Posterior cingulate gyrus (tissue), 11 donors: ENCODE data around the gene LCA5L.
"Not testable (repeated sequence)": the region's sequence is repeated elsewhere in the genome, so short reads cannot be mapped to it uniquely, and the experiment has no call there.

Experiments used
- DNase-seq, 10 donors: peaks; one replicate each; pipeline versions ENCODE4 v3.0.0 to v3.0.0-alpha.2; 2020 to 2021; ENCODE audit warnings: mixed read lengths in 3 of 10
- intact Hi-C: fragments of 100-400 bp; cut with DNase I; formaldehyde crosslinking; loops from one replicate; pipeline ENCODE4 v1.15.1; 2023

Gene LCA5L

GRCh38 chr21:39390212-39390765 is 55.3 kb downstream of the LCA5L start:
- DNase-seq: no peak
- intact Hi-C loops: no loop called here

DNA sequence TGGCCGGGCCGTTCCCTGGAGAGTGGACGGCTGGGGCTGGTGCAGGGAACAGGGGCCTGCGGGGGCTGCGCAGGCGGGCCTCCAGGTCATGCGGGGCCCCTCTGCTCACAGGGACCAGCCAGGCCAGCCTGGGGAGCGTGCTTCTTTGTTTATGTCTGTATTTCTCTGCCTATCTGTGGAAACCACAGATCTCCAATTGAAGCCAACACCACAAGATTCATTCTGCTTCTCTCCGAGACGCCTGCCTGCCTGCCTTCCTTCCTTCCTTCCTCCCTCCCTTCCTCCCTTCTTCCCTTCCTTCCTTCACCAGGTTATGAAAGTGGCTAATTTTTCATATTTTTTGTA is 56.8 kb downstream of the LCA5L start:
- intact Hi-C loops: loop anchor here (1.0 to 5.0 kb wide), 4 partner anchors 39 to 654 kb away; partner anchors contain the start of genes HMGN1, LCA5L and PSMG1
- DNase-seq: no peak

GRCh38 chr21:39388038-39388810 is 57.4 kb downstream of the LCA5L start:
- intact Hi-C loops: loop anchor here (1.0 to 5.0 kb wide), 4 partner anchors 39 to 653 kb away; partner anchors contain the start of genes HMGN1, LCA5L and PSMG1
- DNase-seq: peak; percentile 81 to 98 (median 94)

- DNase-seq: peak; percentile 82 to 99 (median 92)
- intact Hi-C loops: loop anchor here (1.0 to 5.0 kb wide), 5 partner anchors 38 to 653 kb away; partner anchors contain the start of genes BRWD1, HMGN1, LCA5L and PSMG1
These were observed 58.0 kb downstream of the LCA5L start for GRCh38 chr21:39387461-39388037.

DNA sequence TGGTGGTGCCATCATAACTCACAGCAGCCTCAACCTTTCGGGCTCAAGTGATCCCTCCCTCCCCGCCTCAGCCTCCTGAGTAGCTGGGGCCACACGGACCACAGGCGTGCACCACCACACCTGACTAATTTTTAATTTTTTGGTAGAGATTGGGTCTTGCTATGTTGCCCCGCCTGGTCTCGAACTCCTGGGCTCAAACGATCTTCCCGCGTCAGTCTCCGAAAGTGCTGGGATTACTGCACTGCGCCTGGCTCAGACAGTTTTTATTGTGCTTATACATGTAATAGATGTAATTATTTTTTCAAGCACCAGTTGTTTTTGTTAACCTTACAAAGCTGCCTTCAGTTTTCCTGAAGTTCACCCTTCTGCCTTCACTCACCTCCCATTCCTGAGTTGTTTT is 58.7 kb downstream of the LCA5L start:
- no peak for DNase-seq
- intact Hi-C loops: loop anchor here (1.0 to 5.0 kb wide), 3 partner anchors 60 to 205 kb away; partner anchors contain the start of genes BRWD1, LCA5L and PSMG1

DNA sequence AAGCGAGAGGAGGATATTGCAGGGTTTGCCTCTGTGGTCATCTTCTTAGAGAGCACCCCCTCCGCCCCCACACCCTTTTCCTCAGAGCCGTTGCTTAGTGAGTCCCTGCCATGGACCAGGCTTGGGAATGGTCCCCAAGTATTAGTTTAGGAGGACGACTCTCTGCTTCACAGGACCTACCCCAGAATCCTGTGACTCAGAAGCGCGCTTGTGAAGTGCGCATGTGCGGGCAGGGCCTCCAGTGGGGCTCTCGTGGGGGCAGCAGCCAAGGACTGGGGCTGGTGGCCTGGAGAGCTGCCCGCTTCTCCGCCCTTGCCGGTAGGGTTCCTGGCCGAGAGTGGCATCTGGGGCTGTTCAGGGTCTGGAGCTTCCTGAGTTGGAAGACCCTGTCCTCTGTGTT is 59.4 kb downstream of the LCA5L start:
- intact Hi-C loops: loop anchor here (5.0 kb wide), 2 partner anchors 61 to 204 kb away; partner anchors contain the start of genes LCA5L and PSMG1

DNA sequence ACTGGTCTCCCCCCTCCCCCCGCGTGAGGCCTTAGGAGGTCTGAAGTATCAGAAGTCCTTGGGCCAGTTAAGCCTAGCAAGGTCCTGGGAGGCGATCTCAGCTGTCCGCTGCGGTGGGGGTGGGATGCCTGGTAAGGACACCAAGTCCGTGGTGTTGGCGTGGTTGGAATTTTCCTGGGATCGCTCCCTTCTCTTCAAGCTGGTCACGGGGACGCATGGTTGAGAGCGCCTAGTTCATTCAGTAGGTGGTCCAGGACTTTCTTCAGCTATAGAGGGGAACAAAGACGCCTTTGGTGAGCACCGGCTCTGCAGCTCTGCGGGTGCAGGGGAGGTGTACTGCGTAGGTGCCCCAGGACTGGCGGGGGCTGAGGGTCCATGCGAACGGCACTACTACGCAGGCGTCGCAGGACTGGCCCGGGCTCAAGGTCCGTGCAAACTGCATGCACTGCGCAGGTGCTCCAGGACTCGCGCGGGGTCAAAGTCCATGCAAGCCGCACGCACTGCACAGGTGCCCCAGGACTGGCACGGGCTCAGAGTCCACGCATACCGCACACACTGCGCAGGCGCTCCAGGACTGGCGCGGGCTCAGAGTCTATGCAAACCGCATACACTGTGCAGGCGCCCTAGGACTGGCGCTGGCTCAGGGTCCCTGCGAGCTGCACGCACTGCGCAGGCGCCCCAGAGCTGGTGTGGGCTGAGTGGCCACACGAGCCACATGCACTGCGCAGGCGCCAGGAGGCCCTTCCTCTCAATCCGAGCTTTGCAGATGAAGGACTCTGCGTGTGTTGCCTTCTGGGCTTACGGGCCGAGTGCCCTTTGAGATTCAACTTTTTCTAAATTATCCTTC is 60.1 kb downstream of the LCA5L start:
- DNase-seq: peak; percentile 73 to 97 (median 82)
- intact Hi-C loops: loop anchor here (5.0 kb wide), 2 partner anchors 62 to 203 kb away; partner anchors contain the start of genes LCA5L and PSMG1

More for the DNA sequence above, 59.4 kb downstream of the LCA5L start:
- DNase-seq: peak; percentile 33 to 94 (median 63)

- no peak for DNase-seq
- intact Hi-C loops: loop anchor here (5.0 kb wide), 2 partner anchors 63 to 202 kb away; partner anchors contain the start of genes LCA5L and PSMG1
These were observed 60.8 kb downstream of the LCA5L start for GRCh38 chr21:39384674-39385298.

GRCh38 chr21:39382096-39382495 is 63.5 kb downstream of the LCA5L start:
- DNase-seq, intact Hi-C loops: not testable (repeated sequence)

GRCh38 chr21:39381009-39381408 is 64.6 kb downstream of the LCA5L start:
- DNase-seq: peak in 2 of 10 donors; percentile 20 to 83
- intact Hi-C loops: no loop called here

- intact Hi-C loops: no loop called here
- DNase-seq: peak; percentile 85 to 99 (median 90)
These were observed 65.3 kb downstream of the LCA5L start for GRCh38 chr21:39379986-39380891.

GRCh38 chr21:39377444-39378050 is 68.0 kb downstream of the LCA5L start:
- no peak for DNase-seq
- intact Hi-C loops: no loop called here

GRCh38 chr21:39375446-39375845 is 70.1 kb downstream of the LCA5L start:
- peak in 1 of 10 donors; percentile 9 for DNase-seq
- intact Hi-C loops: no loop called here

DNA sequence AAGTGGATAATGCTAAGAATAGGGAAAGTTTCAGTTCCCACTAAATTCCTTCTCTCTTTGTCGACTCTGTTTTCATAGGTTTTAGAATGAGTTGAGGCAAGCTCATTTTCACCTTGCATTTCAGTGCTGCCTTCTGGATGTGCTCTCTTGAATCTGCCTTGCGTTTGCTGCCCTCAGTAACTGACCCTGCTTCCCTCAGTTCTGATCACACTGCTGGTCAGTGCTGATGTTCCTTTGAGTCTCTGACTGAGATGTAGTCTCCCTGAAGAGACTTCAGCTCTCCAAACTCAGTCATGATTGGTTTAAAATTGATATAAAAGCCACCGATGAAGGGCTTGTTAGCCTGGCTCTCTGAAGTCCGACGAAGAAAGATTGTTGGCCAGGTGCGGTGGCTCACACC is 71.5 kb downstream of the LCA5L start:
- intact Hi-C loops: no loop called here
- peak in 1 of 10 donors; percentile 5 for DNase-seq

GRCh38 chr21:39373634-39374033 is 71.9 kb downstream of the LCA5L start:
- intact Hi-C loops: no loop called here
- DNase-seq: peak in 1 of 10 donors; percentile 79

- peak in 1 of 10 donors; percentile 11 for DNase-seq
- intact Hi-C loops: not testable (repeated sequence)
These were observed 75.7 kb downstream of the LCA5L start for GRCh38 chr21:39369896-39370288.

- no peak for DNase-seq
- intact Hi-C loops: no loop called here
These were observed 77.8 kb downstream of the LCA5L start for GRCh38 chr21:39367783-39368182.

GRCh38 chr21:39366563-39366962 is 79.0 kb downstream of the LCA5L start:
- intact Hi-C loops: no loop called here
- DNase-seq: no peak
